Stimulated activated CD4-positive, alpha-beta T cell treated with anti-CD3 and anti-CD28 coated beads, Interleukin-1b, Interleukin-23, amount 100 ng/mL, for 4 hours (primary cell): ENCODE measurements around the gene MORN1.

Source experiments
- DNase-seq, 2 donors: peaks; one replicate each; pipeline ENCODE4 v3.0.0-alpha.2; 2020; ENCODE audit warnings: low read depth in 2 of 2

The MORN1 gene

DNA sequence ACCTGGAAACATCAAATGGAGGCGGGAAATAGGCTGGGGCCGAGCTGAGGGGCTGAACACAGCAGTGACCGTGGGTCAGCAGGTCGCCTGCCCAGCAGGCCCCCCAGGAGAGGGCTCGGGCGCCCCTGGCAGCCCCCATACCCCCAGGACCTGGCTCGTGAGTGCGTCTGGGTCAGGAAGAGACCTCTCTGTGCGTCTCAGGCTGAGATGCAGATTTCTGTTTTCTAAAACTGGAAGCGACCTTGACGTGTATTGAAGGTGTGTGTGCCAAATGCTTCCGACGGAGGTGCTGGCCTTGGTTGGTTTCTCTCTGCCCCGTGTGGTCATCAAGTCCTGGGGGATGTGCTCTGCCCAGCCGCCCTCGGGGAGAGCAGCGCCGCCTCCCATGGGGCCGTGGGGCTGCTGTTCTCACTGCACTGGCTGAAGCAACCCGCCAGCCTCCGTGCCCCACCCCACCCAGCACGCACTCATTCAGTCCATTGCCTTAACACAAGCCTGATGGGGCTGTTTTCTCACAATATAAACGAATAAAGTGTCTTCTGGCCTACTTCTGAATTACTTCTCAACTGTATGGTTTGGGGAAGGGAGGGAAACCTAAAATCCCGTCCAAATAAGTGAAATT, 13.6 kb upstream of the MORN1 start:
- DNase-seq: no peak

DNA sequence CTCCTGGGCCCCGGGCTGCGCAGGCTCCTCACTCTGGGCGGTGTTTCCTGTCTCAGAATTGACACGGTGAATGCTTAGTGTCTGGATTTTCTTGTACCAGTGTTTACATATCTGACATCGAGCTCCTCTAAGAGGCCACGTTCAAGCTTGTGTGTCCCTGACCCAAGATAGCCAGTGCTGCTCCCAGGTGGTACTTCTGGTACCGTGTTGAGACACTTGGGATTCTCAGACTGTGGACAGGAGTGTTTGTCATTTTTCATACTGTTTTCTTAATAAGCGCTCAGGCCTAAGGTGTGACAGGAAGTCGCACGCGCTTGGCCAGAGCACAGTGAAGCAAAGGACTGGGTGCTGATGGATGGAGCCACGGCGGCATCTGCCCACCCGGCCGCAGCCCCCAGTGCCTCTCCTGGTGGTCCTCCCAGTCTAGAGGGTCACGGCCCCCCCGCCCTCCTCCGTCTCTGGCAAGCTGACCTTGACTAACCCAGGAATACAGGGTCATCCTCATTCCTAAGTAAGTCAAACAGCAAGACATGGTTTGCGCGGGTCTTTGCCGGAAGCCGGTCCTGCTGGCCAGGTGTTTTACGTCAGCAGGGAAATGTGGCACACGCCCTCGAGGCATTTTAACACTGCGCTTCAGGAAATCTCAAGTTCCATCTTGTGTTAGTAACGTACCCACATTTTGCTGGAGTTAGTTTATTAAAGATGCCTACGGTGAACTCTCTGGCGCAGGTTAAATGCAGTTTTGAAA, 13.0 kb upstream of the MORN1 start:
- no peak for DNase-seq

- DNase-seq: no peak
Observed at GRCh38 chr1:2403273-2403672, 11.9 kb upstream of the MORN1 start.

DNA sequence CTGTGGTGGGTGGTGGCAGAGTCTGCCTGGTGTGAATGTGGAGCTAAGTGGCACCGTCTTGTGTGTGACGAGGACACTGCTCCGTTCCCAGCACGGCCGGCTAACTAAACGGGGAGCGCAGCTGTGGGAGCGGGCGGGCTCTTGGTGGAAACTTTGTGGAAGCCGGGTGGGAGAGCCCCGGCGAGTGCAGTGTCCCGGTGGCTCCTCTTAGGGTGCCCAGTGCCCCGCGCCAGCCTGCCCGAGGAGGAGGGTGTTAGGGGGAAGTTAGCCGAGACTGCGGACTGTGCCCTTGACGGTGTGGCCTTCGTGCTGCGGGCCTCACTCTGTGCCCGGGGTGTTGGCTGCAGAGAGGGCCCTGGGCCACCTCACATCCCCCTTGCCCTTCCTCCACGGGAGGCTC, 11.1 kb upstream of the MORN1 start:
- no peak for DNase-seq

DNA sequence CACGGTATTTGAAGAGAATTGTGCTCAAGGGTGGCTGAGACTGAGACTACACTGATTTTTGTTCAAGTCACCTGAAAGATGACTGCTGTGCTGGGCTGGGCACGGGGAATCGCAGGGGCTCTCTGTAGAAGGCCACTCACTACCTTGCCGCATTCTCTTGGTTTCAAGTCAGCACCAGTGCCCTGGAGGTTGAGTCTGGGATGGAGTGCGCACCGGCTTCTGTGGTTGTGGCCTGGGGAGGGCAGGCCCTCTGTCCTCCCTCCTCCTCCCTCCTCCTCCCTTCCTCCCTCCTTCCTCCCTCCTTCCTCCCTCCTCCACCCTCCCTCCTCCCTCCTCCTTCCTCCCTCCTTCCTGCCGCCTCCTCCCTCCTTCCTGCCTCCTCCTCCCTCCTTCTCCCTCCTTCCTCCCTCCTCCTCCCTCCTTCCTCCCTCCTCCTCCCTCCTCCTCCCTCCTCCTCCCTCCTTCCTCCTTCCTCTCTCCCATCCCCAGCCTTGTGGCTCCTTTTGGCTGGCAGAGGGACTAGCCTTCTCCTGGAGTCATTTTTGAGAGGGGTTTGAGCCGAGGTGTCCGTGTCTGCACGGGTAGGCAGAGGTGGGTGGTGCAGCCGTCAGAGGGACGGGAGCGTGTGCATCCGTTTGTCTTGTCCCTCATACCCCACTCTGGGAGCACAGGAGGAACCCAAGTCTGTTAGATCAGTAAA, 9.7 kb upstream of the MORN1 start:
- no peak for DNase-seq

DNA sequence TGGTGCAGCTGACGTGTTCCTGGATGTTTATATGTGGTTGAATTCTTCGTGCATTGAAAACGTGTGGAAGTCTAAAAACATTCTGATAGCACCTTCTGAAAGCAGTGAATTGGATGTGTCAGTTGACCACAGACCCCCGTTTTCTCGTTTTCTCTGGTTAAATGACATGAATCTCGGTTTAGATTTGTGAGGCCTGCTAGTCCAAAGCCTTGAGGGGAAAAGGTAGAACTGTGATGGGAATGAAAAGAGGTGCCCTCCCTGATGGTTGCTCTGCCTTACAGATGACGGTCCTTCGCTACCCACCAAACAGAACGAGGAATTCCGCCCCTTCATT, 9.2 kb upstream of the MORN1 start:
- DNase-seq: no peak

DNA sequence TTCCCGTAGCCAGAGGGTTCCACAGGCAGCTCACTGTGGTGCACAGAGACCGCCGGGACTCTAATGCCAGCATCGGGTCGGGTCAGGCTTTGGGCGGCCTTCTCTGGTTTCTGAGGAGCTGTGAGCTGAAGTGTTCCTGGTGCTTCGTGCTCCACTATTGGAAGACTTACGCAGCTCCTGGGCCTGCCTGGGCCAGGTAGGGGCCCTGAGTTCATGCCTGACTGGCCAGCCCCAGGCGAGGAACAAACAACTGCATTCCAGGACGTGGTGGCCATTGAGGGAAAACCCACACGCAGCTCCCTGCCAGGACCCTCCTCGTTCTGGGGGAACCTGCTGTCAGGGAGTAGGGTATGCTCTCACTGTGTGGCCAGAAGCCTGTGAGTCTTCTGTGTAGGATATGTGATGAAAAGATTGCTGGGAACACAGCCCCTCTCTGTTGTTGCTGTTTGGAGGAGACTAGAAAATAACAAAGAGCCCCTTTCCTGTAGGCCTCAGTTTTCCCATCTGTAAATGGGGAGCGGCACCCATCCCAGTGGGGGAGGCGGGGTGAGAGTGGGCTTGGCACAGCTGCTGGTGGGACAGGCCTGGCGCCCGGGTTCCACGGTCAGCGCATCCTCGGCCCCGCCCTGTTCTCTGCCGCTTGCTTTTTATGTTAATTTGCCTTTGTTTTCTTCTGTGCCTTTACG, 8.7 kb upstream of the MORN1 start:
- no peak for DNase-seq

GRCh38 chr1:2398871-2399270, 7.5 kb upstream of the MORN1 start:
- DNase-seq: no peak

DNA sequence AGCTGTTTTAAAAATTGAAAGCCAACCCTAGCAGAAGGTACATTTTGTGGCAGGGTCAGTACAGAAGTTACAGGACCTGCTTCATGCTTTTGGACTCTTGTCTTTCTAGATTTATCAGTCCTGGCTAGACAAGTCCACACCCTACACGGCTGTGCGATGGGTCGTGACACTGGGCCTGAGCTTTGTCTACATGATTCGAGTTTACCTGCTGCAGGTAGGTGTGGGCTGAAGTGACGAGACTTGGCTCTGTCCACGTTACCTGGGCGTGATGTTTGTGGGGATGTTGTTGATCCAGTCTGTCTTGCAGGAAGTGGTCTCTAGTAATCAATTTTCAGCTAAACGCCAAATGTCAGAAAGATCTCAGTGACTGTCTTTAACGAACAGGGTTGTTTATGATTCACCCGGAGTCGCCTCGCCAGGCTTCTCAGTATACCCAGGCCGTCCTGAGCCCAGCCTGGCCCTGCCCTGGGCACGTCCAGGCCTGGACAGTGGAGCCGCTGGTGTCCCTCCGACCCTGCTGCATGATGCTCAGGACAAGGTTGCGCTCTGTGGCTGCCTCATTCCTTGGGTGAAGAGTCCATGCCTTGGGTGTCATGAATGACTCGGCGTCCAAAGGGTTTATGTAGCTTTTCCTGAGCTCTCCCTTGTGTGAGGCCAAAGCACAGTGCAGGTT, 5.8 kb upstream of the MORN1 start:
- DNase-seq: no peak

GRCh38 chr1:2396476-2396875, 5.1 kb upstream of the MORN1 start:
- no peak for DNase-seq

DNA sequence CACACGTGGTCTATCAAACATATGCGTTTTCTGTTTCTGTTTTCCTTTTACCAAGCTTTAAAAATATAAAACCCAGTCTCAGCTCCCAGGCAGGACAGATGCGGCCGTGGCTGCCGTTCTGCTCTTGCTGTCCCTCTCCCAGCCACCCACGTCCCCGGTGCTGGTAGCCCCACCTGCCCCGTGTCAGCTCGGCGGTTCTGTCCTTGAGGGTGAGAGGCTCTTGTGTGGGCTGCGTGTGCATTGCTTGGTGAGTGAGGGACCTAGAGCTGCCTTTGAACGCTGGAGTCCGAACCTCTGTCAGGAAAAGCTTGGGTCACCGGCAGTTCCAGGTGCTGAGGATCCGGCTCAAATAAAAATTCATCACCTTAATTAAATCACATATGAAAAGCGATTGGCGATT, 4.7 kb upstream of the MORN1 start:
- no peak for DNase-seq

GRCh38 chr1:2395245-2395644, 3.9 kb upstream of the MORN1 start:
- DNase-seq: no peak

DNA sequence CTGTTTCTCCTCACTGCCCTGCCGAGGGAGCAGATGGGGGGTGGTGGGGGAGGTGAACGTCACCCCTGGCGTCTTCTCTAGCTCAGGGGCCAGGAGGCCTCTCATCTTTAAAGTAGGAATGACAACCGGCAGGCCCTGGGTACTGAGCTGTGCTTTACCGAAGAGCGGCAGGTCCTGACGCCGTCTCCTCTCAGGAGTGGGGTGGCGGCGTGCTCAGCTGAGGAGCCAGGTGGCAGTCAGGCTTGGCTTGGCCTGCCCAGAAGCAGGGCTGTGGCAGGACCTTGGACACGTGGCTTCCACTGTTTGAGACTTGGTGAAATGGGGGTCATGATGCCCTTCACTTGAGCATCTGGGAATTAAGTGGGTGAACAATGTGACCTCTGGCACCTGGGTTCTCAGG, 3.4 kb upstream of the MORN1 start:
- DNase-seq: no peak

- DNase-seq: no peak
Observed at GRCh38 chr1:2394220-2394619, 2.9 kb upstream of the MORN1 start.

DNA sequence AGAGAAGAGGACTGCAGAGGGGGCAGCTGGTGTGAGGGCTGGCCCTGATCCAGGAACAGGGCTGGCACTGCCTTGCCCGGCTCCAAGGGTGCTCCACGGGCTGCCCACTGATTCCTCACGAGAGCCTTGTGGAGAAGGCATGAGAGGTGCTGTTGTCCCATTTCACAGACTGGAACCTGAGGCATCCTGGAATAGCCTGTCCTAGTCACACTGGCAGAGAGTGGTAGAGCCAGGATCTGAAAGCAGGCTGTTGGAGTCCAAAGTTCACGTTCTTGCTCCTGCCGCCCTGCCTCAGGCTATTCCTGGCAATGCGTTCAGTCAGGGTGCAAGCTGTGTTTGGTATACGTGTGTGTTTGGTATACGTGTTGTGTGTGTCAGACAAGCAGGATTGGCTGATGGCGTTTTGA, 2.1 kb upstream of the MORN1 start:
- DNase-seq: no peak

DNA sequence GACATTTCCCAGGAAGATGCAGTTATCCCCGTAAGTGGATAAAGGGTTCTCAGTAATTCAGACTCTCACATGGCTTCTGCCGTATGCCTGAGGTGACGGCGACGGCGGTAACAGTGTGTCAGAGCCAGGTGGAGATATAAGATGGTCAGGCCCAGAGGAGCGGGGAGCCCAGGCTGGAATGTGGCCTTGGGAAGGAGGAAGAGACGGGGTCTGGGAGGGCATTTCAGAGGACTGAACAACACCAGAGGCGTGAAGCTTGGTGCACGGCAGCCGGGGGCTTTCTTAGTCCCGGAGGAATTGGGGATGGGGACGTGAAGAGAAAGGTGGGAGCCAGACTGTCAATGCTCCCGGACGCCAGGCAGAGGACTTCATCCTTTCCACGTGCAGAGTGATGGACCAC, 1.3 kb upstream of the MORN1 start:
- DNase-seq: no peak

- DNase-seq: no peak
Observed at GRCh38 chr1:2391931-2392509, 666 bp upstream of the MORN1 start.

- no peak for DNase-seq
Observed at GRCh38 chr1:2389644-2390043, 1.7 kb downstream of the MORN1 start.

DNA sequence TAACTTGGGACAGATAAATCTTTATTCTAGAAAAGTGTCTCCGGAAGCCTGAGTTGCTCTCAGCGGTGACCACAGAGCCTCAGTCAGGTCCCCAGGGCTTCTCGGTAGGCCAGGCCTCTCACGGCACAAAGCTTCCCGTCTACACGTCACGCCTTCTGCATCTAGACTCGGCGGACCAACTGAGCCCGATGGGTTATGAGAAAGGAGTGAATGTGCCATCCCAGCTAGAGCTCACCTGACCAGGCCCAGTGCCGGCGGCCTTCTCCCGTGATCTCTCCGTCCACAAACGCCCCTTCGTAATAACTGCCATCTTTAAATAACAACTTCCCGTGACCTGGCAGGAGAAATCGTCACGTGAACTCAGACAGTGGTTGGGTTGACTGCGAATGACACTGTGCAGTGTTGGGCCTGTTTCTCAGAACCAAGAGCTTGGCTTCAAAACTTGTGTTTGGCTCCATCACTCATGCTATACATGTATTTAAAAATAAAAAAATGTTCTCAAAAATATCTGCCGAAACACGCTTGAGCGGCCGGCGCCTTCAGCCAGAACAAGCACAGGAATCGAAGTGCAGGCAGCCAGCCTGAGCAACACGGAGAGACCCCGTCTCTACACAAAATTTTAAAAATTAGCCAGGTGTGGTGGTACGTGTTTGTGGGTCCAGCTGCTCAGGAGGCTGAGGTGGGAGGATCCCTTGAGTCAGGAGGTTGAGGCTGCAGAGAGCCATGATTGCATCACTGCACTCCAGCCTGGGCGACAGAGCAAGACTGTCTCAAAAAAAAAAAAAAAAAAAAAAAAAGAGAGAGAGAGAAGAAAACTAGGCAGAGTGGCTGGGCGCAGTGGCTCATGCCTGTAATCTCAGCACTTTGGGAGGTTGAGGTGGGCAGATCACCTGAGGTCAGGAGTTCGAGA, 3.1 kb downstream of the MORN1 start:
- DNase-seq: no peak
